ENCODE measurements around the gene TEX11.

The TEX11 gene

DNA sequence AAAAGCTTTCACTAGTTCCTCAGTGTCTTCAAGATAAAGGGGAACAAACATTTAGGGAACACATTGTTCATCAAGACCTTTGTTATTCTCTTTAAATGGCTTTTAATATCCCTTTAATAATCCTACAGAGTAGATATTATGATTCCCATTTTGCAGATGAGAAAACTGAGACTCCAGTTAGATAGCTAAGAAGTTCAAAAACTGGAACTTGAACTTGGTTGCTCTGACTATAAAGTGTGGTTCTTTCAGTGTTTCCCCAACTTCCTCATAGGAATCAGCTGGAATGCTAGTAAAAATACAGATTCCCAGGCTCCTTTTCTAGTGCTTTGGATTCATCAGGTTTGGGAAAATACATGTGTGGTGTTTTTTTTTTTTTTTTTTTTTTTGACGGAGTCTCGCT lies 426.2 kb downstream of the TEX11 start:
- DNase-seq: no peak

DNA sequence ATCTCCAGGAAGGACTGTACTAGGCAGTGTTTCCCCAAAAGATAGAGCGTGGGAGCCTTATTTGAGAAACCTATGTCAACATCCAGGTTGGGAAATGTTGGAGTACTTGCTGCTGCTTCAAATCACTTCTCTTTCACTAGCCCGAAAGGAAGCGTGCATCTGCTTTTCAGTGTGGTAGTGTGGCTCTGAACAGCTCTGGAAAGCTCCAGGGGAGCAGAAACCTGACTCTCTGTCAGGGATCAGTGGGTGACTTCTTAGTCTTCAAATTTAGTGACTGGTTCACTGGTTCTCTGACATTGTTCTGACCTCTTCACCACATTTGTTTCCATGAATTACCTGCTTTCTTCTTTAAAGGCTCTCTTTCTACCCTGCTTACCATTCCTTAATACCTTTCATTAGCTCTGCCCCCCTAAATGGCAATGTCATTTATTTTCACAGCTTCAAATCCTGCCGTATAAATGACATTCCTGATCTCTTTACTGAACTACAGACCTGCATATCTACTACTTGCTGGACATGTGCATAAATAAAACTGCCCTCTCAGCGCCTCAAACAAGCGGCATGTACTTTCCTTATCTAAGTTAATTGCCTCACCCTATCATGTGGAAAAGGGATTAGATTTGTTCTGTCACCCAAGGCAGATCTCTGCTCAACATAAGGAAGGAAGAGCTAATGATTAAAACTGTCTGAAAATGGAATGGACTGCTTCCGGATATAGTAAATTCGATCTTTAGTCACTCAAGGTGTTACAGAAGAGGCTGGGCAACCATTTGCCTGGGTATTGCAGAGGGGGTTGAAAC lies 426.8 kb downstream of the TEX11 start:
- DNase-seq: no peak

DNA sequence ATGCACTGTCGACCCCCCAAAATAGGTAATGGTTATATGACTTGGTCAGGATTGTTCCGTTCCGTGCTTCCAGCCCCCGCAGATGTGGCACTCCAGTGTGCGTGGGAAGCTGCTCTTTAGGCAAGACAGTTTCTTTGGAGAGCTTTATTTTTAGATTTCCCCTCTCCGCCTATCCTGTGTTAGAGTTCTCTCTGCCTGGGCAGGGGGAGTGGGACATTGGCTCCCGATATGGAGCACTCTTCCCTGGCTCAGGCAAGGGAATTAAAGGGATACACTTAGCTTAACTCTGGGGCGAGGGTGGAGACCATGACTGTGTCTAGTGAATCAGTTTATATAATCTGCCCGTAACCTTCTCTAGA lies 427.9 kb downstream of the TEX11 start:
- no peak for DNase-seq

DNA sequence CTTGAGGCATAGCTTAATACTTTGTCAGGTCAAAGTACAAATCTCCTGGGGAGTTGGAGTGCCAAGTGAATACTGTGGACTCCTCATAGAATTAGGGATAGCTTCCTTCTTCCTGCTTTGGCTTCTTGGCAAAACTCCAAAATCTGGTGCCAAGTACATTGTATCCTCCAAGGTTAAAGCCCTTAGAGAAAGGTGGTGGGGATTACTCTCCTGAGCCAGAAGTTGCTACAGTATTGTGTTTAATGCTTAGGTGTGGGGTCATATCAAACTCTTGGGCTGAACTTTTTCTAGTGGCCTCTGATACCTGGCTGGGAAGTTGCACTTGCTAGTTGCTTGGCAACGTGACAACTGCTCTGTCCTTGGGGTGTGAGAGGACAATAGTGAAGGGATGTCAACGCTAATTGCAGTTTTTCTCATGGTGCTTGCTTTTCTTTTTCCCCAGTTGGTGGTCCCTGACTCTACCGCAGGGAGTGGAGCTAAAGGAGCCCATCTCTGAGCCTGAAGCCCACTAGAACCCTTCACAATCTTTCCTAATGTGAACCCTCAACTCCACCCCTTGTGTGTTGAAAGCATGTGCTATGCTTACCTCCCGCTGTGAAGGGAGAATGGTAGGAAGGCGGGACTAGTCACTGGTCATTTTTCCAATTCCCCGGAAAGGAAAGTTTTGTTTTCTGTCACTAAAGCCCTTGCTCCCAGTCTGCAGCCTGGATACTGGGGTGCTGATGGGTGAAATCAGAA lies 428.4 kb downstream of the TEX11 start:
- no peak for DNase-seq

DNA sequence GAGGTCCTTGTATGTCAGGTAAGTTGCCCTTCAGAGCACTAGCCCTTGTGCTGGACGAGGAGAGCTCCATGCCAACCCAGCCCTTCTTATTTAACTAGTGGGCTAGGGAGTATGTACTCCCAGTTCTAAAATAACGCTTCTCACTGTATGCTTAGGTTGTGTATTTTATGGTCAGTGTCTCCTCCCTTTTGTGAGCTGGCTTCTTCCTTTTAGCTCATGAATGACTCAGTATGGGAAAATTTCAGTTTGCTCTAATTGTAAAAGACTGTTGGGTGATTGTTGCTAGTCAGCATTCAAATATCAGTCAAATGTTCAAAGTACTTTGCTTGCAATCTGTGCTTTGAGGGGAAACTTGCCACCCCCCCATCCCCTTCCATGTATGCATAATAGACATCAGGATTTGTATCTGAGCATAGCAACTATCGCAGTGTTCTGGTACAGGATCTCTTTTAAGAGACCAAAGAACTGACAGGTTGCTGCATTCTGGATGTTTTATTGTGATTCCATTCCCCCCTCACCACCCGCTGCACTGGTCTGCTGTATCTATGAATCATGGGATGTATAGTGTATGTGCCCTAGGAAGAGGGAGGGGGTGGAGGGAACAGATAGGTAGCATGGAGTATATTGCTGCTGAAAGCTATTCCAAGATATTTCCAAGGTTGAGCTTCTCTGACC lies 429.1 kb downstream of the TEX11 start:
- DNase-seq: no peak
